Measurements from ENCODE around the gene ABTB1.
"Not testable (repeated sequence)": the region's sequence is repeated elsewhere in the genome, so short reads cannot be mapped to it uniquely, and the experiment has no call there.

ABTB1 gene

GRCh38 chr3:127651516-127652172, 21.1 kb upstream of the ABTB1 start:
- Histone ChIP-seq H3K27ac (replicated peaks) (no peak overlapping the region), H3K4me3 (replicated peaks; ENCODE audit: insufficient read depth, low read length) (no peak overlapping the region), H3K27me3 (ENCODE audit: insufficient read depth, poor library complexity, severe bottlenecking) (no peaks in the 10 kb centered on the region)
- TF ChIP-seq SPI1 (IDR thresholded peaks at IDR 0.05; ENCODE audit: borderline replicate concordance, low read depth), result no peak
- TF ChIP-seq POLR2AphosphoS5 (IDR thresholded peaks at IDR 0.05; ENCODE audit: low read depth), result no peak
- DNase-seq (ENCODE audit: low read depth in 1 of 2, low spot score in 1 of 2), result no peak

GRCh38 chr3:127652246-127652995, 20.3 kb upstream of the ABTB1 start:
- peak in 1 of 2 experiments; percentile 40 for DNase-seq (ENCODE audit: low read depth in 1 of 2, low spot score in 1 of 2)
- Histone ChIP-seq H3K27me3 (ENCODE audit: insufficient read depth, poor library complexity, severe bottlenecking) (no peaks in the 10 kb centered on the region), H3K27ac (replicated peaks) (no peak overlapping the region), H3K4me3 (replicated peaks; ENCODE audit: insufficient read depth, low read length) (no peak overlapping the region)
- peak; percentile 71 for TF ChIP-seq CTCF (IDR thresholded peaks at IDR 0.05; ENCODE audit: insufficient read depth, low read length)
- TF ChIP-seq POLR2AphosphoS5 (IDR thresholded peaks at IDR 0.05; ENCODE audit: low read depth), result no peak

GRCh38 chr3:127654374-127654773, 18.4 kb upstream of the ABTB1 start:
- H3K27ac ChIP-seq (replicated peaks), result no peak overlapping the region
- no peaks in the 10 kb centered on the region for H3K27me3 ChIP-seq (ENCODE audit: insufficient read depth, poor library complexity, severe bottlenecking)
- DNase-seq (ENCODE audit: low read depth in 1 of 2, low spot score in 1 of 2), result no peak
- H3K4me3 ChIP-seq (replicated peaks; ENCODE audit: insufficient read depth, low read length), result no peak overlapping the region
- TF ChIP-seq POLR2AphosphoS5 (IDR thresholded peaks at IDR 0.05; ENCODE audit: low read depth) (no peak), SPI1 (IDR thresholded peaks at IDR 0.05; ENCODE audit: borderline replicate concordance, low read depth) (no peak), GABPA (IDR thresholded peaks at IDR 0.05; ENCODE audit: low read depth) (no peak), CTCF (IDR thresholded peaks at IDR 0.05; ENCODE audit: insufficient read depth, low read length) (no peak)
- TF ChIP-seq, protein P1, sequence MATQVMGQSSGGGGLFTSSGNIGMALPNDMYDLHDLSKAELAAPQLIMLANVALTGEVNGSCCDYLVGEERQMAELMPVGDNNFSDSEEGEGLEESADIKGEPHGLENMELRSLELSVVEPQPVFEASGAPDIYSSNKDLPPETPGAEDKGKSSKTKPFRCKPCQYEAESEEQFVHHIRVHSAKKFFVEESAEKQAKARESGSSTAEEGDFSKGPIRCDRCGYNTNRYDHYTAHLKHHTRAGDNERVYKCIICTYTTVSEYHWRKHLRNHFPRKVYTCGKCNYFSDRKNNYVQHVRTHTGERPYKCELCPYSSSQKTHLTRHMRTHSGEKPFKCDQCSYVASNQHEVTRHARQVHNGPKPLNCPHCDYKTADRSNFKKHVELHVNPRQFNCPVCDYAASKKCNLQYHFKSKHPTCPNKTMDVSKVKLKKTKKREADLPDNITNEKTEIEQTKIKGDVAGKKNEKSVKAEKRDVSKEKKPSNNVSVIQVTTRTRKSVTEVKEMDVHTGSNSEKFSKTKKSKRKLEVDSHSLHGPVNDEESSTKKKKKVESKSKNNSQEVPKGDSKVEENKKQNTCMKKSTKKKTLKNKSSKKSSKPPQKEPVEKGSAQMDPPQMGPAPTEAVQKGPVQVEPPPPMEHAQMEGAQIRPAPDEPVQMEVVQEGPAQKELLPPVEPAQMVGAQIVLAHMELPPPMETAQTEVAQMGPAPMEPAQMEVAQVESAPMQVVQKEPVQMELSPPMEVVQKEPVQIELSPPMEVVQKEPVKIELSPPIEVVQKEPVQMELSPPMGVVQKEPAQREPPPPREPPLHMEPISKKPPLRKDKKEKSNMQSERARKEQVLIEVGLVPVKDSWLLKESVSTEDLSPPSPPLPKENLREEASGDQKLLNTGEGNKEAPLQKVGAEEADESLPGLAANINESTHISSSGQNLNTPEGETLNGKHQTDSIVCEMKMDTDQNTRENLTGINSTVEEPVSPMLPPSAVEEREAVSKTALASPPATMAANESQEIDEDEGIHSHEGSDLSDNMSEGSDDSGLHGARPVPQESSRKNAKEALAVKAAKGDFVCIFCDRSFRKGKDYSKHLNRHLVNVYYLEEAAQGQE (IDR thresholded peaks at IDR 0.05; ENCODE audit: insufficient replicate concordance, low read depth), result no peak

GRCh38 chr3:127654993-127655392, 17.8 kb upstream of the ABTB1 start:
- not testable (repeated sequence) for H3K27ac ChIP-seq (replicated peaks)

DNA sequence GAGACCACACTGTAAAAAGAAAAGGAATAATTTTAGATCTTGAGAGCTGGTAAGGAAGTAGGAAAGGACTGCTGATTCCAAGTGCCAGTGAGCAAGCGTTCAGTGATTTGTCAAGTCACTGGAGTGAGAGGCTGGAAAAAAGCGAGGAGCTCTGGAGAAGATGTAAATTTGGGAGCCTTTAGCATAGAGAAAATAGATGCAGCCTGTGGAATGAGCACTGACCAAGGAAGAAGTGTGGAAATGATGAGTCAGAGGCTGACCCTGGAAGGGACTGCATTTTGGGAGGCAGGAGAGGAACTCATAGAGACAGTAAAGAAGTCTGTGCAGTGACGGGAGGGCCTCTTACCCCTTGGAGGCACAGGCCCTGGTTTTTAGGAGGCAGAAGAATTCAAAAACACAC, 17.1 kb upstream of the ABTB1 start:
- H3K27me3 ChIP-seq (ENCODE audit: insufficient read depth, poor library complexity, severe bottlenecking), result no peaks in the 10 kb centered on the region
- no peak for DNase-seq (ENCODE audit: low read depth in 1 of 2, low spot score in 1 of 2)
- H3K27ac ChIP-seq (replicated peaks), result no peak overlapping the region
- no peak overlapping the region for H3K4me3 ChIP-seq (replicated peaks; ENCODE audit: insufficient read depth, low read length)
- TF ChIP-seq CTCF (IDR thresholded peaks at IDR 0.05; ENCODE audit: insufficient read depth, low read length) (no peak), SPI1 (IDR thresholded peaks at IDR 0.05; ENCODE audit: borderline replicate concordance, low read depth) (no peak), GABPA (IDR thresholded peaks at IDR 0.05; ENCODE audit: low read depth) (no peak), POLR2AphosphoS5 (IDR thresholded peaks at IDR 0.05; ENCODE audit: low read depth) (no peak)
- TF ChIP-seq, protein P1 (IDR thresholded peaks at IDR 0.05; ENCODE audit: insufficient replicate concordance, low read depth), result no peak

More at GRCh38 chr3:127654993-127655392, 17.8 kb upstream of the ABTB1 start:
- not testable (repeated sequence) for H3K4me3 ChIP-seq (replicated peaks; ENCODE audit: insufficient read depth, low read length); DNase-seq (ENCODE audit: low read depth in 1 of 2, low spot score in 1 of 2); H3K27me3 ChIP-seq (ENCODE audit: insufficient read depth, poor library complexity, severe bottlenecking)
